ENCODE measurements around the gene ZNF787.

The ZNF787 gene

GRCh38 chr19:56159622-56160271 is 38.7 kb upstream of the ZNF787 start:
- TF ChIP-seq CTCF (IDR thresholded peaks at IDR 0.05; ENCODE audit: low read depth, low read length), result no peak
- DNase-seq (ENCODE audit: low read depth, low spot score), result no peak
- in situ Hi-C loops (cut with HindIII; ENCODE audit: low sequenced_read_pairs), result no loop called here
- no peak overlapping the region for H3K4me3 ChIP-seq (ENCODE audit: low read depth, low read length)

- DNase-seq (ENCODE audit: low read depth, low spot score), result no peak
- no peak overlapping the region for H3K4me3 ChIP-seq (ENCODE audit: low read depth, low read length)
- TF ChIP-seq CTCF (IDR thresholded peaks at IDR 0.05; ENCODE audit: low read depth, low read length), result no peak
- in situ Hi-C loops (cut with HindIII; ENCODE audit: low sequenced_read_pairs), result no loop called here
Observed at GRCh38 chr19:56159009-56159559, 38.0 kb upstream of the ZNF787 start.

- DNase-seq (ENCODE audit: low read depth, low spot score), result no peak
- in situ Hi-C loops (cut with HindIII; ENCODE audit: low sequenced_read_pairs), result no loop called here
- no peak for TF ChIP-seq CTCF (IDR thresholded peaks at IDR 0.05; ENCODE audit: low read depth, low read length)
Observed at GRCh38 chr19:56158170-56158757, 37.2 kb upstream of the ZNF787 start.

GRCh38 chr19:56156768-56157167 is 35.7 kb upstream of the ZNF787 start:
- no peak for DNase-seq (ENCODE audit: low read depth, low spot score)
- no peak for TF ChIP-seq CTCF (IDR thresholded peaks at IDR 0.05; ENCODE audit: low read depth, low read length)
- no peak overlapping the region for H3K4me3 ChIP-seq (ENCODE audit: low read depth, low read length)
- in situ Hi-C loops (cut with HindIII; ENCODE audit: low sequenced_read_pairs), result no loop called here

More at GRCh38 chr19:56158170-56158757, 37.2 kb upstream of the ZNF787 start:
- no peak overlapping the region for H3K4me3 ChIP-seq (ENCODE audit: low read depth, low read length)

- DNase-seq (ENCODE audit: low read depth, low spot score), result no peak
- H3K4me3 ChIP-seq (ENCODE audit: low read depth, low read length), result no peak overlapping the region
- TF ChIP-seq CTCF (IDR thresholded peaks at IDR 0.05; ENCODE audit: low read depth, low read length), result peak; percentile 53
- in situ Hi-C loops (cut with HindIII; ENCODE audit: low sequenced_read_pairs), result no loop called here
Observed at GRCh38 chr19:56155124-56155687, 34.1 kb upstream of the ZNF787 start.

- H3K4me3 ChIP-seq (ENCODE audit: low read depth, low read length), result no peak overlapping the region
- no peak for DNase-seq (ENCODE audit: low read depth, low spot score)
- in situ Hi-C loops (cut with HindIII; ENCODE audit: low sequenced_read_pairs), result no loop called here
- TF ChIP-seq CTCF (IDR thresholded peaks at IDR 0.05; ENCODE audit: low read depth, low read length), result no peak
Observed at GRCh38 chr19:56153507-56153906, 32.4 kb upstream of the ZNF787 start.
